ENCODE results near the gene GGT5. TPM values are rescaled to one million over a fixed set of nuclear protein-coding genes. Genes with fewer than 3 reads are reported as not detected.
A peak's percentile ranks its signal among the peaks of the same experiment; 100 is the strongest.
"Not testable (repeated sequence)": the region's sequence is repeated elsewhere in the genome, so short reads cannot be mapped to it uniquely, and the experiment has no call there.

GGT5 gene
- total and polyA plus RNA-seq, 4 donors = 6.3 to 35.0 (median 20.2) TPM

DNA sequence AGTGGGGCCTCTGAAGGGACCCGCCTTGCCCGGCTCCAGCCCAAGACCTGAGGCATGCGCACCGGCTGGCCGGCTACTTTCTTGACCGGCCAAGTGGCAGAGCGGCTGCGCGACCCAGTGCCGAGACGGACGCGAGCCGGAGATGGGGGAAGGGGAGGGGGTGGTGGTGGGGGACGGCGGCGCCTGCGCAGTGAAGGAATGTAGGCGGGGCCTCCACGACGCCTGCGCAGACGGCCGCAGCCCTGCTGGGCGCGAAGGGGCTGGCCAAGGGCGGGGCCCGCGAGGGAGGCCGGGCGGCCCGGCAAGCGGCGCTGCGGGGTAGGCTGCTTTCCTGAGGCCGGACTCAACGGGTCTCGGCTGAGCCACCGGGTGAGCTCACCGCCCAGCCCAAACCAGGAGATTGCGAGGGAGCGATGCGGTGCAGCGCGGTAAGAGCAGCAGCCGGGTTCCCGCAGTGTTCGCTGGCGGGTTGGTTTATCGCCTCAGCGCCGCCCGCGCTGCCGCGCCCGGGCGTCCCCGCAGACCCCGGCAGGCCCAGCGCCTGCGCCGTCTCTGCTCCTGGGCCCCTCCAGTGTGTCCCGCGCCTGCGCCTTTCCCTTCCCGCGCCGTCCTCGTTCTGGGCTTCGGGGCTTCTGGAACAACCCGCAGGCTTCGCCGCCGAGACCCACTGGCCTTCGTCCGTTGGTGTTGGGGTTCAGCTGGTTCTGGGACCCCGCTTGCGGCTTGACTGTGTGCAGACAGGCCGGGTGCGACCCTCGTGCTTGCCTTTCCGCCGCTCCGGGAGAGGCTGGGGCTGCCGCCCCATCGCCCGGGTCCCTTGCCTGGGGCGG lies 25.9 kb upstream of the GGT5 start, which contains the start of gene SPECC1L:
Gene SPECC1L (plus strand): TSS at position 276 of the 830 bp plus-strand sequence. CDS start 31,401 bp downstream, outside the sequence.
- Histone ChIP-seq H3K27ac (ENCODE audit: low read depth in 1 of 2, low read length in 2 of 2) (peak within 1 kb of the TSS; percentile 86 to 91), H3K27me3 (ENCODE audit: control insufficient read depth in 4 of 4, insufficient read depth in 4 of 4, low read length in 3 of 4) (no peaks in the 10 kb centered on the region), H3K4me1 (ENCODE audit: control insufficient read depth in 4 of 4, insufficient read depth in 4 of 4, low read length in 3 of 4) (peaks cover 0 to 32% (median 12%) of the 10 kb centered on the region in 4 donors), H3K4me3 (ENCODE audit: low read depth in 1 of 3, low read length in 3 of 3) (peak within 1 kb of the TSS; percentile 82 to 94 (median 90)), H3K9ac (ENCODE audit: low read depth in 1 of 2, low read length in 2 of 2) (peak within 1 kb of the TSS; percentile 72 to 99), H3K9me3 (ENCODE audit: control insufficient read depth in 4 of 4, low read length in 3 of 4) (no peaks in the 10 kb centered on the region), H3K36me3 (ENCODE audit: control insufficient read depth in 4 of 4, insufficient read depth in 3 of 4, low read depth in 1 of 4, low read length in 3 of 4) (no peaks in the 10 kb centered on the region)
- peak; percentile 95 for DNase-seq (ENCODE audit: low spot score)
- TF ChIP-seq GABPA (IDR thresholded peaks at IDR 0.05 in 1 of 2, conservative IDR thresholded peaks at IDR 0.05 in 1 of 2) (no peak), YY1 (IDR thresholded peaks at IDR 0.05) (no peak), JUND (IDR thresholded peaks at IDR 0.05) (no peak), EGR1 (IDR thresholded peaks at IDR 0.05; ENCODE audit: low read depth in 2 of 2) (no peak), NR2F2 (IDR thresholded peaks at IDR 0.05) (no peak), TAF1 (conservative IDR thresholded peaks at IDR 0.05) (no peak), HNF4G (IDR thresholded peaks at IDR 0.05) (no peak), FOXA1 (IDR thresholded peaks at IDR 0.05) (no peak), RXRA (IDR thresholded peaks at IDR 0.05) (peak in 1 of 2 donors; percentile 20), SP1 (IDR thresholded peaks at IDR 0.05) (no peak), RAD21 (IDR thresholded peaks at IDR 0.05) (no peak), FOXA2 (IDR thresholded peaks at IDR 0.05) (no peak), HNF4A (conservative IDR thresholded peaks at IDR 0.05) (peak in 1 of 2 donors; percentile 22)
- TF ChIP-seq, protein P1, sequence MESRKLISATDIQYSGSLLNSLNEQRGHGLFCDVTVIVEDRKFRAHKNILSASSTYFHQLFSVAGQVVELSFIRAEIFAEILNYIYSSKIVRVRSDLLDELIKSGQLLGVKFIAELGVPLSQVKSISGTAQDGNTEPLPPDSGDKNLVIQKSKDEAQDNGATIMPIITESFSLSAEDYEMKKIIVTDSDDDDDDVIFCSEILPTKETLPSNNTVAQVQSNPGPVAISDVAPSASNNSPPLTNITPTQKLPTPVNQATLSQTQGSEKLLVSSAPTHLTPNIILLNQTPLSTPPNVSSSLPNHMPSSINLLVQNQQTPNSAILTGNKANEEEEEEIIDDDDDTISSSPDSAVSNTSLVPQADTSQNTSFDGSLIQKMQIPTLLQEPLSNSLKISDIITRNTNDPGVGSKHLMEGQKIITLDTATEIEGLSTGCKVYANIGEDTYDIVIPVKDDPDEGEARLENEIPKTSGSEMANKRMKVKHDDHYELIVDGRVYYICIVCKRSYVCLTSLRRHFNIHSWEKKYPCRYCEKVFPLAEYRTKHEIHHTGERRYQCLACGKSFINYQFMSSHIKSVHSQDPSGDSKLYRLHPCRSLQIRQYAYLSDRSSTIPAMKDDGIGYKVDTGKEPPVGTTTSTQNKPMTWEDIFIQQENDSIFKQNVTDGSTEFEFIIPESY (IDR thresholded peaks at IDR 0.05) = no peak
- TF ChIP-seq, protein P2, sequence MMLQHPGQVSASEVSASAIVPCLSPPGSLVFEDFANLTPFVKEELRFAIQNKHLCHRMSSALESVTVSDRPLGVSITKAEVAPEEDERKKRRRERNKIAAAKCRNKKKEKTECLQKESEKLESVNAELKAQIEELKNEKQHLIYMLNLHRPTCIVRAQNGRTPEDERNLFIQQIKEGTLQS (IDR thresholded peaks at IDR 0.05) = no peak
- TF ChIP-seq, protein P3, sequence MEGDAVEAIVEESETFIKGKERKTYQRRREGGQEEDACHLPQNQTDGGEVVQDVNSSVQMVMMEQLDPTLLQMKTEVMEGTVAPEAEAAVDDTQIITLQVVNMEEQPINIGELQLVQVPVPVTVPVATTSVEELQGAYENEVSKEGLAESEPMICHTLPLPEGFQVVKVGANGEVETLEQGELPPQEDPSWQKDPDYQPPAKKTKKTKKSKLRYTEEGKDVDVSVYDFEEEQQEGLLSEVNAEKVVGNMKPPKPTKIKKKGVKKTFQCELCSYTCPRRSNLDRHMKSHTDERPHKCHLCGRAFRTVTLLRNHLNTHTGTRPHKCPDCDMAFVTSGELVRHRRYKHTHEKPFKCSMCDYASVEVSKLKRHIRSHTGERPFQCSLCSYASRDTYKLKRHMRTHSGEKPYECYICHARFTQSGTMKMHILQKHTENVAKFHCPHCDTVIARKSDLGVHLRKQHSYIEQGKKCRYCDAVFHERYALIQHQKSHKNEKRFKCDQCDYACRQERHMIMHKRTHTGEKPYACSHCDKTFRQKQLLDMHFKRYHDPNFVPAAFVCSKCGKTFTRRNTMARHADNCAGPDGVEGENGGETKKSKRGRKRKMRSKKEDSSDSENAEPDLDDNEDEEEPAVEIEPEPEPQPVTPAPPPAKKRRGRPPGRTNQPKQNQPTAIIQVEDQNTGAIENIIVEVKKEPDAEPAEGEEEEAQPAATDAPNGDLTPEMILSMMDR (IDR thresholded peaks at IDR 0.05; ENCODE audit: low read depth, low read length, missing input control) = no peak
- TF ChIP-seq, protein P4, sequence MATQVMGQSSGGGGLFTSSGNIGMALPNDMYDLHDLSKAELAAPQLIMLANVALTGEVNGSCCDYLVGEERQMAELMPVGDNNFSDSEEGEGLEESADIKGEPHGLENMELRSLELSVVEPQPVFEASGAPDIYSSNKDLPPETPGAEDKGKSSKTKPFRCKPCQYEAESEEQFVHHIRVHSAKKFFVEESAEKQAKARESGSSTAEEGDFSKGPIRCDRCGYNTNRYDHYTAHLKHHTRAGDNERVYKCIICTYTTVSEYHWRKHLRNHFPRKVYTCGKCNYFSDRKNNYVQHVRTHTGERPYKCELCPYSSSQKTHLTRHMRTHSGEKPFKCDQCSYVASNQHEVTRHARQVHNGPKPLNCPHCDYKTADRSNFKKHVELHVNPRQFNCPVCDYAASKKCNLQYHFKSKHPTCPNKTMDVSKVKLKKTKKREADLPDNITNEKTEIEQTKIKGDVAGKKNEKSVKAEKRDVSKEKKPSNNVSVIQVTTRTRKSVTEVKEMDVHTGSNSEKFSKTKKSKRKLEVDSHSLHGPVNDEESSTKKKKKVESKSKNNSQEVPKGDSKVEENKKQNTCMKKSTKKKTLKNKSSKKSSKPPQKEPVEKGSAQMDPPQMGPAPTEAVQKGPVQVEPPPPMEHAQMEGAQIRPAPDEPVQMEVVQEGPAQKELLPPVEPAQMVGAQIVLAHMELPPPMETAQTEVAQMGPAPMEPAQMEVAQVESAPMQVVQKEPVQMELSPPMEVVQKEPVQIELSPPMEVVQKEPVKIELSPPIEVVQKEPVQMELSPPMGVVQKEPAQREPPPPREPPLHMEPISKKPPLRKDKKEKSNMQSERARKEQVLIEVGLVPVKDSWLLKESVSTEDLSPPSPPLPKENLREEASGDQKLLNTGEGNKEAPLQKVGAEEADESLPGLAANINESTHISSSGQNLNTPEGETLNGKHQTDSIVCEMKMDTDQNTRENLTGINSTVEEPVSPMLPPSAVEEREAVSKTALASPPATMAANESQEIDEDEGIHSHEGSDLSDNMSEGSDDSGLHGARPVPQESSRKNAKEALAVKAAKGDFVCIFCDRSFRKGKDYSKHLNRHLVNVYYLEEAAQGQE (IDR thresholded peaks at IDR 0.05) = peak; percentile 52
- TF ChIP-seq, protein P5, sequence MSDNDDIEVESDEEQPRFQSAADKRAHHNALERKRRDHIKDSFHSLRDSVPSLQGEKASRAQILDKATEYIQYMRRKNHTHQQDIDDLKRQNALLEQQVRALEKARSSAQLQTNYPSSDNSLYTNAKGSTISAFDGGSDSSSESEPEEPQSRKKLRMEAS (IDR thresholded peaks at IDR 0.05) = no peak
- under 1% methylated on average over 89 of the region's 89 CpGs for WGBS

DNA sequence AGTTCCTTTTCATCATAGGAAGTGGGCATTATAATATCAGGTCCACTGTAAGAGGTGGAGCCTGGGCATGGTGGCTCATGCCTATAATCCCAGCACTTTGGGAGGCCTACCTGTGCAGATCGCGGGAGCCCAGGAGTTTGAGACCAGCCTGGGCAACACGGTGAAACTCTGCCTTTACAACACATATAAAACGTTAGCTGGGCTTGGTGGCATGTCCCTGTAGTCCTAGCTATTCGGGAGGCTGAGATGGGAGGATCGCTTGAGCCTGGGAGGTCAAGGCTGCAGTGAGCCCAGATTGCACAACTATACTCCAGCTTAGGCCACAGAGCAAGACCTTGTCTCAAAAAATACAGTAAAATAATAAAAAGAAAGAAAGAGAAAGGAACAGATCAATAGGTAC lies 21.6 kb upstream of the GGT5 start:
- H3K9me3 ChIP-seq (ENCODE audit: control insufficient read depth in 4 of 4, low read length in 3 of 4); H3K4me1 ChIP-seq (ENCODE audit: control insufficient read depth in 4 of 4, insufficient read depth in 4 of 4, low read length in 3 of 4); H3K27ac ChIP-seq (ENCODE audit: low read depth in 1 of 2, low read length in 2 of 2); H3K36me3 ChIP-seq (ENCODE audit: control insufficient read depth in 4 of 4, insufficient read depth in 3 of 4, low read depth in 1 of 4, low read length in 3 of 4); H3K9ac ChIP-seq (ENCODE audit: low read depth in 1 of 2, low read length in 2 of 2); H3K4me3 ChIP-seq (ENCODE audit: low read depth in 1 of 3, low read length in 3 of 3); H3K27me3 ChIP-seq (ENCODE audit: control insufficient read depth in 4 of 4, insufficient read depth in 4 of 4, low read length in 3 of 4); DNase-seq (ENCODE audit: low spot score): not testable (repeated sequence)
- WGBS = 93% methylated on average over 6 of the region's 6 CpGs

All from liver (tissue), 9 donors.